ENCODE data around the gene CD8B.
"Not testable (repeated sequence)": the region's sequence is repeated elsewhere in the genome, so short reads cannot be mapped to it uniquely, and the experiment has no call there.

Gene CD8B

GRCh38 chr2:86841330-86841729 is 20.4 kb downstream of the CD8B start:
- not testable (repeated sequence) for H2AK5ac ChIP-seq (ENCODE audit: low read length); H4K8ac ChIP-seq (ENCODE audit: low read depth, low read length); H3K23ac ChIP-seq (ENCODE audit: low read length); H3K79me2 ChIP-seq (ENCODE audit: control insufficient read depth, insufficient read depth, low read length); H3K56ac ChIP-seq (ENCODE audit: low read length); H4K5ac ChIP-seq (ENCODE audit: low read length); H3K36me3 ChIP-seq (ENCODE audit: control insufficient read depth, insufficient read depth, low read length); H2BK15ac ChIP-seq (replicated peaks; ENCODE audit: low read depth); H2BK120ac ChIP-seq (ENCODE audit: low read depth, low read length); H3K4ac ChIP-seq (ENCODE audit: low read depth, low read length); H3K27me3 ChIP-seq (ENCODE audit: insufficient read depth, low read length, poor library complexity); H3K9ac ChIP-seq (ENCODE audit: low read length); H3K18ac ChIP-seq (ENCODE audit: low read length); H3K27ac ChIP-seq (ENCODE audit: low read depth, low read length); H2BK5ac ChIP-seq (ENCODE audit: low read length); DNase-seq; H3K79me1 ChIP-seq (ENCODE audit: low read length); H3K4me1 ChIP-seq (ENCODE audit: control insufficient read depth, low read depth, low read length); H3K4me2 ChIP-seq (ENCODE audit: low read length); H3K4me3 ChIP-seq (ENCODE audit: low read length)
- whole genome bisulfite sequencing (ENCODE audit: extremely low coverage, insufficient coverage, low lambda C conversion rate) = no CpG with 5 or more reads among the region's 8 CpGs

DNA sequence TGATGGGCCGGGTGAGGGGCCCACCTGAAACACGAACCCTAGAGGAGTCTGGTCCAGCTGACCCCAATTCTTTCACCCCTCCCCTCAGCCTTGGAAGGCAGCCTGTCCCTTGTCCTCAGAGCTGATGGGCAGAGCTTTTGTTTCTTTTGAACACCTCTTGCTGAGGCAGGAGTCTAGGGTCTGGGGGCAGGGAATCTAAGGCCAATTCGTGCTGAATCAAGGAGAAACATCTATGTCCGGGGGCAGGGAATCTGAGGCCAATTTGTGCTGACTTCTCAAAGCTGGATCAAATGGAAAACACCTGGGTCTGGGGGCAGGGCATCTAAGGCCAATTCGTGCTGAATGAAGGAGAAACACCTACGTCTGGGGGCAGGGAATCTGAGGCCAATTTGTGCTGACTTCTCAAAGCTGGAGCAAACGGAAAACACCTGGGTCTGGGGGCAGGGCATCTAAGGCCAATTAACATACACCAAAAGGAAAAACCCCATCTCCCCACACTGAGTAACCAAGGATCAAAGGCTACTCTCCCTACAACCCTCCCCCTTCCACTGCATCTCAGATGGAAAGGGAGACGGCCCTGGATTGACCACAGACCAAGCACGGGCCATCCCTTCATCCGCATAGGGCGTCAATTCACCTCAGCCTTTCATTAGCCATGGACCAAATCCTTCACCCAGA is 21.7 kb downstream of the CD8B start:
- H4K5ac ChIP-seq (ENCODE audit: low read length); H3K9ac ChIP-seq (ENCODE audit: low read length); H3K23ac ChIP-seq (ENCODE audit: low read length); H3K36me3 ChIP-seq (ENCODE audit: control insufficient read depth, insufficient read depth, low read length); H3K27ac ChIP-seq (ENCODE audit: low read depth, low read length); H3K27me3 ChIP-seq (ENCODE audit: insufficient read depth, low read length, poor library complexity); H2BK15ac ChIP-seq (replicated peaks; ENCODE audit: low read depth); H3K56ac ChIP-seq (ENCODE audit: low read length); H3K4ac ChIP-seq (ENCODE audit: low read depth, low read length); H3K79me1 ChIP-seq (ENCODE audit: low read length); H3K79me2 ChIP-seq (ENCODE audit: control insufficient read depth, insufficient read depth, low read length); H2BK5ac ChIP-seq (ENCODE audit: low read length); H2BK120ac ChIP-seq (ENCODE audit: low read depth, low read length); H3K4me2 ChIP-seq (ENCODE audit: low read length); H3K18ac ChIP-seq (ENCODE audit: low read length); DNase-seq; H3K4me3 ChIP-seq (ENCODE audit: low read length); H2AK5ac ChIP-seq (ENCODE audit: low read length); H3K4me1 ChIP-seq (ENCODE audit: control insufficient read depth, low read depth, low read length); H4K8ac ChIP-seq (ENCODE audit: low read depth, low read length): not testable (repeated sequence)
- no CpG with 5 or more reads among the region's 11 CpGs for WGBS (ENCODE audit: extremely low coverage, insufficient coverage, low lambda C conversion rate)

DNA sequence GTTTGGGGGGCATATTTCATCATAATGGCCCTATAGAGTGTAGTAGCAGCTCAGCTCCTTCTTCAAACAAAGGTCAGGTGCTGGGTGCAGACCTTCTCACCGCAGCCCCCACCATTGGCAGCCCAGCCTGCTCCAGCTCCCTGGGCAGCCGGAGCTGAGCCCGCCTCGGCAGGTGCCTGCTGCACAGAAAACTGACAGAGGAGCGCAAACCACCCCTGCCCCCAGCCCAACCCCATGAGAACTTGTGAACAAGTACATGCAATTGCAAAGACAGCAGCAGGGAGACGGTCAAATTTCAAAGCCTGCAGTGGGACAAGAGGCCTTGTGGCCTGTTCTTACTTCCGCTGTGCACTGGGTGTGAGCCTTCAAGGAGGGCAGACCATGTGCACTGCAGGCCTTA is 22.2 kb downstream of the CD8B start:
- H2BK120ac ChIP-seq (ENCODE audit: low read depth, low read length); H3K4me1 ChIP-seq (ENCODE audit: control insufficient read depth, low read depth, low read length); H3K4me3 ChIP-seq (ENCODE audit: low read length); H3K79me2 ChIP-seq (ENCODE audit: control insufficient read depth, insufficient read depth, low read length); H3K9ac ChIP-seq (ENCODE audit: low read length); H3K27me3 ChIP-seq (ENCODE audit: insufficient read depth, low read length, poor library complexity); H2BK5ac ChIP-seq (ENCODE audit: low read length); H3K18ac ChIP-seq (ENCODE audit: low read length); H4K8ac ChIP-seq (ENCODE audit: low read depth, low read length); DNase-seq; H3K4me2 ChIP-seq (ENCODE audit: low read length); H4K5ac ChIP-seq (ENCODE audit: low read length); H3K36me3 ChIP-seq (ENCODE audit: control insufficient read depth, insufficient read depth, low read length); H2BK15ac ChIP-seq (replicated peaks; ENCODE audit: low read depth); H3K56ac ChIP-seq (ENCODE audit: low read length); H3K4ac ChIP-seq (ENCODE audit: low read depth, low read length); H3K23ac ChIP-seq (ENCODE audit: low read length); H2AK5ac ChIP-seq (ENCODE audit: low read length); H3K27ac ChIP-seq (ENCODE audit: low read depth, low read length); H3K79me1 ChIP-seq (ENCODE audit: low read length): not testable (repeated sequence)
- no CpG with 5 or more reads among the region's 7 CpGs for WGBS (ENCODE audit: extremely low coverage, insufficient coverage, low lambda C conversion rate)

DNA sequence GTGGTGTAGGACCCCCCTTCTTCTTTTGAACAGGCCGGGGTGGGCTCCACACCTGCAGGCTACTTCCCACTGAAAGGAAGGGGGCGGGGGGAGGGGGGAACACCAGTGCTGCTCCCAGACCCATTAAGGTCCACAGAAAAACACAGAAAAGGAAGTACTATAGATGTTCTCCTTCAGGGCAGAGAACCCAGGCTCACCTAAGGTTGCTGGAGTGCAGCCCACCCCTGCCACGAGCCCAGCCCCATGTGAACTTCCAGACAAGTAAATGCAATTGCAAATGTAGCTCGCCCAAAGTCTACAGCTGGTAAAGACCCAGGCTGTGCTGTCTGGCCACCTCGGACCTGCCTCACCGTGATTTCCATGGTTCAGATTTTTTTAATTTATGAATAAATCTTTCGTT is 24.0 kb downstream of the CD8B start:
- H3K4me1 ChIP-seq (ENCODE audit: control insufficient read depth, low read depth, low read length); H3K18ac ChIP-seq (ENCODE audit: low read length); H3K4me3 ChIP-seq (ENCODE audit: low read length); H2BK120ac ChIP-seq (ENCODE audit: low read depth, low read length); H4K8ac ChIP-seq (ENCODE audit: low read depth, low read length); H3K79me1 ChIP-seq (ENCODE audit: low read length); H3K23ac ChIP-seq (ENCODE audit: low read length); H4K5ac ChIP-seq (ENCODE audit: low read length); H3K79me2 ChIP-seq (ENCODE audit: control insufficient read depth, insufficient read depth, low read length); H3K27me3 ChIP-seq (ENCODE audit: insufficient read depth, low read length, poor library complexity); H2AK5ac ChIP-seq (ENCODE audit: low read length); H2BK15ac ChIP-seq (replicated peaks; ENCODE audit: low read depth); H3K4me2 ChIP-seq (ENCODE audit: low read length); H2BK5ac ChIP-seq (ENCODE audit: low read length); H3K9ac ChIP-seq (ENCODE audit: low read length); H3K27ac ChIP-seq (ENCODE audit: low read depth, low read length); H3K56ac ChIP-seq (ENCODE audit: low read length); H3K36me3 ChIP-seq (ENCODE audit: control insufficient read depth, insufficient read depth, low read length); H3K4ac ChIP-seq (ENCODE audit: low read depth, low read length); DNase-seq: not testable (repeated sequence)
- no CpG with 5 or more reads among the region's 7 CpGs for WGBS (ENCODE audit: extremely low coverage, insufficient coverage, low lambda C conversion rate)

- not testable (repeated sequence) for H3K79me1 ChIP-seq (ENCODE audit: low read length); H2BK5ac ChIP-seq (ENCODE audit: low read length); H3K79me2 ChIP-seq (ENCODE audit: control insufficient read depth, insufficient read depth, low read length); H2BK120ac ChIP-seq (ENCODE audit: low read depth, low read length); H2AK5ac ChIP-seq (ENCODE audit: low read length); H3K4me2 ChIP-seq (ENCODE audit: low read length); H3K4me1 ChIP-seq (ENCODE audit: control insufficient read depth, low read depth, low read length); H3K36me3 ChIP-seq (ENCODE audit: control insufficient read depth, insufficient read depth, low read length); H3K9ac ChIP-seq (ENCODE audit: low read length); H4K5ac ChIP-seq (ENCODE audit: low read length); H3K27me3 ChIP-seq (ENCODE audit: insufficient read depth, low read length, poor library complexity); H3K56ac ChIP-seq (ENCODE audit: low read length); H3K27ac ChIP-seq (ENCODE audit: low read depth, low read length); H3K18ac ChIP-seq (ENCODE audit: low read length); H2BK15ac ChIP-seq (replicated peaks; ENCODE audit: low read depth); H3K4ac ChIP-seq (ENCODE audit: low read depth, low read length); H4K8ac ChIP-seq (ENCODE audit: low read depth, low read length); H3K23ac ChIP-seq (ENCODE audit: low read length); H3K4me3 ChIP-seq (ENCODE audit: low read length)
- peak; percentile 30 for DNase-seq
- WGBS (ENCODE audit: extremely low coverage, insufficient coverage, low lambda C conversion rate) = no CpG with 5 or more reads among the region's 19 CpGs
These were observed 24.6 kb downstream of the CD8B start for GRCh38 chr2:86836915-86837695.

GRCh38 chr2:86835548-86835889 is 26.2 kb downstream of the CD8B start:
- not testable (repeated sequence) for H3K23ac ChIP-seq (ENCODE audit: low read length); H3K4me2 ChIP-seq (ENCODE audit: low read length)

More at GRCh38 chr2:86835548-86835889, 26.2 kb downstream of the CD8B start:
- not testable (repeated sequence) for H2BK15ac ChIP-seq (replicated peaks; ENCODE audit: low read depth); H2BK5ac ChIP-seq (ENCODE audit: low read length); H4K8ac ChIP-seq (ENCODE audit: low read depth, low read length); H3K4me3 ChIP-seq (ENCODE audit: low read length); H3K9ac ChIP-seq (ENCODE audit: low read length); H3K4ac ChIP-seq (ENCODE audit: low read depth, low read length); H3K79me2 ChIP-seq (ENCODE audit: control insufficient read depth, insufficient read depth, low read length); H3K4me1 ChIP-seq (ENCODE audit: control insufficient read depth, low read depth, low read length); H2BK120ac ChIP-seq (ENCODE audit: low read depth, low read length); H3K56ac ChIP-seq (ENCODE audit: low read length); H3K79me1 ChIP-seq (ENCODE audit: low read length); H4K5ac ChIP-seq (ENCODE audit: low read length); DNase-seq; H2AK5ac ChIP-seq (ENCODE audit: low read length); H3K27ac ChIP-seq (ENCODE audit: low read depth, low read length); H3K36me3 ChIP-seq (ENCODE audit: control insufficient read depth, insufficient read depth, low read length); H3K18ac ChIP-seq (ENCODE audit: low read length); H3K27me3 ChIP-seq (ENCODE audit: insufficient read depth, low read length, poor library complexity)
- no CpG with 5 or more reads among the region's 4 CpGs for WGBS (ENCODE audit: extremely low coverage, insufficient coverage, low lambda C conversion rate)
